GM18909 (cell line): ENCODE data around the gene SASH1.
"Not testable (repeated sequence)": the region's sequence is repeated elsewhere in the genome, so short reads cannot be mapped to it uniquely, and the experiment has no call there.

Source experiments
- ATAC-seq: cut with Tn5 transposase; IDR thresholded peaks from one replicate; pipeline ENCODE4 v1.9.1; 2021; ENCODE audit warnings: mild to moderate bottlenecking; ENCODE audit not compliant: unreplicated experiment, poor library complexity

SASH1 gene

GRCh38 chr6:148565930-148566663, 223.5 kb downstream of the SASH1 start:
- peak; percentile 51 for ATAC-seq

GRCh38 chr6:148566664-148567350, 224.2 kb downstream of the SASH1 start:
- ATAC-seq: peak; percentile 59

GRCh38 chr6:148570456-148570855, 227.8 kb downstream of the SASH1 start:
- ATAC-seq: no peak

- ATAC-seq: no peak
These were observed 230.2 kb downstream of the SASH1 start for GRCh38 chr6:148572676-148573335.

GRCh38 chr6:148573922-148574321, 231.3 kb downstream of the SASH1 start:
- ATAC-seq: no peak

- ATAC-seq: peak; percentile 98
These were observed 235.2 kb downstream of the SASH1 start for GRCh38 chr6:148577687-148578488.

- peak; percentile 16 for ATAC-seq
These were observed 235.8 kb downstream of the SASH1 start for GRCh38 chr6:148578489-148578814.

- ATAC-seq: no peak
These were observed 236.4 kb downstream of the SASH1 start for GRCh38 chr6:148578837-148579565.

- no peak for ATAC-seq
These were observed 237.8 kb downstream of the SASH1 start for GRCh38 chr6:148580442-148580841.

- ATAC-seq: no peak
These were observed 241.0 kb downstream of the SASH1 start for GRCh38 chr6:148583631-148584030.

GRCh38 chr6:148585641-148586040, 243.0 kb downstream of the SASH1 start:
- not testable (repeated sequence) for ATAC-seq

GRCh38 chr6:148590883-148591282, 248.2 kb downstream of the SASH1 start:
- ATAC-seq: no peak

- ATAC-seq: no peak
These were observed 249.0 kb downstream of the SASH1 start for GRCh38 chr6:148591656-148592055.

- ATAC-seq: no peak
These were observed 250.6 kb downstream of the SASH1 start for GRCh38 chr6:148593130-148593812.

GRCh38 chr6:148593813-148594170, 251.2 kb downstream of the SASH1 start:
- no peak for ATAC-seq

GRCh38 chr6:148595550-148595949, 252.9 kb downstream of the SASH1 start:
- ATAC-seq: no peak

- no peak for ATAC-seq
These were observed 254.3 kb downstream of the SASH1 start for GRCh38 chr6:148596891-148597455.

GRCh38 chr6:148598724-148599123, 256.1 kb downstream of the SASH1 start:
- no peak for ATAC-seq

GRCh38 chr6:148599967-148600426, 257.4 kb downstream of the SASH1 start:
- ATAC-seq: no peak
